Smooth muscle cell of the brain vasculature (primary cell): ENCODE measurements around the gene NRXN3.
"Not testable (repeated sequence)": the region's sequence is repeated elsewhere in the genome, so short reads cannot be mapped to it uniquely, and the experiment has no call there.

Experiments used
- DNase-seq: peaks from one replicate; pipeline ENCODE4 v3.0.0-alpha.2; 2012; ENCODE audit warnings: low read depth, low spot score

Gene NRXN3

GRCh38 chr14:78403278-78403815 is 233.2 kb downstream of the NRXN3 start:
- no peak for DNase-seq

DNA sequence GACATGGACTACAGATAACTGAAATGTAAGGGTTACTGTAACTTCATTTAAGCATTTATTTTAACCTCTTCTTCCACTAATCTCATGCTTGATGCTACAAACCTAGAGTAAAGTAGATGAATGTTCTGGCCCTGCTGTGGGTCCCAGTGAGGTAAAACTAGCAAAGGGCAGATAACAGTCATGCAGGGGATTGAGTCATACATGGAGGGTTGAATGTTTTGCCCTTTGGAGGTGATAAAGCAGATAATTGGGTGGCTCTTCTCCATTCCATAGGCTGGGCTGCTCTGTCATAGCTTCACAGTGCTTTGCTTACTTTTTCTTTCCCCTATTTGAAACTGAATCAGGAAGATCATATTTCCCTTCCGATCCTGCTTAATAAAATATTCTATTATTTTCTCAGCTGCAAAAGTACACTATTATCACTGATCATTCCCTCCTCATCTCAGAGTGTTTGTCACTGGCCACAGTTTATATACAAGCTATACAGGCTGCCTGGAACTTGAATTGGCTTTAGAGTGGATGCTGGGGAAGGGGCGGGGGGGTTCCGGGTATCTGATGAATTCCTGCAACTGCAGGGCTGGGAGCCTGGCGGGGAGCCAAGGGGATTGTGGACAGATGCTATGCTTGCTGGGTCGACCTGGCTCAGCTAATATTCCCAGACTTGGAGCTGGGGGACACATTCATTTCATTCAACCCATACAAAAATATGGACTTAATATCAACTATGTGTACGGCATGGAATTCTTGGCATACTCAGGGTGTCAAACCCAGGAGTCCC is 235.1 kb downstream of the NRXN3 start:
- no peak for DNase-seq

DNA sequence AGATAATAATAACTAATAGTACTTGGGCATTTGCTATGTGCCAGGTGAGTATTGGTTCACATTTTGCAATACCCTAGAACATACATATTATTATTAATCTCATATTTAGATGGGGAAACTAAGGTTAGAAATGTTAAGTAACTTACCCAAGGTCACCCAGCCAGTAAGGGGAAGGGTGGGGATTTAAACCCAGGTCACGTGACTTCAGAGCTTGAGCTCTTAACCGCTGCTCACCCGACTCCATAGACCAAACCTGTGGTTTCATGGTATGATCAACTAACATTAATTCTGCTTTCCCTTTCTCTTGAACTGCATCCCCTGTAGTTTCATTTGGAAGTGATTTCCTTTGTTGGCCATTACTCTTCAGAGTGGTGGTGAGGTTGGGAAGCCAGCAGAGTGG is 242.3 kb downstream of the NRXN3 start:
- no peak for DNase-seq

DNA sequence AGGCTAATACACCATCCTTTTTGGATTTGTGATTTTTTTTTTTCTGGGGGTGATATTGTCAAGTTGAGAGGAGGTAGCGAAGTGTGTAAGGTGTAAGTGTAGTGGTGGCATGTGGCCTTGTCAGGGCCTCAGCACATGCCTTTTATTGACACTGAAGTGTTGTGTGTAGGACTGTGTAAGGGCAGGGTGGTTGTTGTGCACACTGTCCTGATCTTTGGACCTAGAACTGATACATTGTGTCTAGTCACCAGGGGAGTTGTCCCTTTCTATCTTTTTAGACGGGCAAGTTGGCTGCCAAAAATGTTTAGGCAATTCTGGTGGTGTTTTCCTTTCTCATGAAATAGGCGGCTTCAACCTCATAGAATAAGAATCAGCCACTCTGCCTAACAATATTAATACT is 244.0 kb downstream of the NRXN3 start:
- no peak for DNase-seq

GRCh38 chr14:78417532-78417931 is 247.4 kb downstream of the NRXN3 start:
- no peak for DNase-seq

DNA sequence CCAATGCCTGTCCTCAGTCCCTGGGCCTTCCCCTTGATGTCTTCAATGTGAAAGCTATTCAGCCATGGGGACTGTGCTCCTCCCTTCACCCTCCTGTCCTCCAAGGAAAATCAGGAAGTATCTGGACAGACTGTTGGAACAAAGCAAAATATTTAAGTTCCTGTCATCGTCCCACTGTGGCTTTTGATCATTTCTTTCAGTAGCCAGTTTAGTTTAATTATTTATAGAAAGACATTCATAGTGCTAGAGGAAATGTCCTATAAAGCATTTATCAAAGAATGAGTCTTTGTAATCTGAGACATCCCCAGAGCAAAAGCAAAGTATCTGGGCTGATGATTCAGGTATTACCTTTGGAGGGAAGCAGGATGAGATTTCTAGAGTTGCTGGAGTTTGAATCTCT is 254.1 kb downstream of the NRXN3 start:
- no peak for DNase-seq

DNA sequence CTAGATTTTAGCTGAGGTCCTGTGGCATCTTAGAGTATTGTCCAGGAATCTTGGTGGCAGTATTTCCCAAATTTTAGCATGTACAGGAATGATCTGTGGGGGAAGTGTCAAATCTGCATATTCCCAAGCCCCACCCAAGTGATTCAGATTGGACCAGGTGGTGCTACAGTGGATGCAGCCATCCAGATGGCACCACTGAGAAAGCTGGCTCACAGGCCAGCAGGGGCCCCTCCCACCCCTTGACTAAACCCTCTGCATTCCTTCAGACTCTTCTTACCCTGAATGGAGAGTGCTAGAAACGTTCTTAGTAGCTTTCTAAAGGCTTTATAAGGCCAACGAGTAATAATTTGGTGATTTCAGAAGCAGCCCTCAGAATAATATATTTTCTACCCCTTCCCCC is 255.2 kb downstream of the NRXN3 start:
- DNase-seq, result no peak

- DNase-seq, result no peak
These were observed 255.6 kb downstream of the NRXN3 start for GRCh38 chr14:78425782-78426181.

DNA sequence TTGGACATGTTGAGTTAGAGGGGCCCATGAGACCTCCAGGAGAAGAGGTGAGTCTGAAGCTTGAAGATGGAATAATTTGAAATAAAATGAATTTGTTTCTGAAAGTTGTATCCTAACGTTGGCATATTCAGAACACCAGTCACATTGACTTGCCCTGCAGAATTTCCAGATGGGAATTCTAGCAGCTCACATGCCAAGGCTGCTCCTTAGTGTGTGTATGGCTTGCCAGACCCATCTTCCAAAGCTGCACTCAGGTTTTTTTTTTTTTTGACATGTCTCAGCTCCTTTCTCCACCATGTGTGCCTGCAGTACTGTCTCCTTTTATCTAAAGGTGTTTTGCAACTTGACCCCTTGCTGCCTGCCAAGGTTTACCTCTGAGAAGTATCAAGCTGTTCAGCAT is 261.9 kb downstream of the NRXN3 start:
- DNase-seq, result no peak

GRCh38 chr14:78437448-78437847 is 267.3 kb downstream of the NRXN3 start:
- not testable (repeated sequence) for DNase-seq

DNA sequence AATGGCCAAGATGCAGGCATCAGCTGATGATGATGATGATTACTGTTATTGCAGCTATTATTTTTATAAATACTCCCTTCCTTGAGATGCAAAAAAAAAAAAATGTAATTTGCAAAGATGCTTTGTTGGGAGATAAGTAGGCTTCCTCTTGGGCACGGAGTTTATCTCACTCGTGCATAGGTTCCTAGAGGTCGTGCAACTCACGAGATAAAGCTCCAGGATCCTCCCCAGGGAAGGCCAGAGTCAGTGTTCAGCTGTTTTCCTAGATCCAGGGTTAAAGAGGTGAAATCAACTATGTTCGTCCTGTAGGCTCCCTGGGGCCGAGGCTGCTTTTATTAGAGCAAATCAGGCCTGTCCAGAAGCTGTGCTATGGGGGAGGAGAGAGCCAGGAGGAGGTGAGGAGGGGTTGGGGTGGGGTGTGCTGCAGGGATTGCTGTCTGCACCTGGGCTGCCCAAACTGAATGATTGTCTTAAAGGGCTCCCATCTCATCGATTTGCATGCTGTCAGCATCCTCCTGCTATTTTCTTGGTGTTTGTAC is 270.3 kb downstream of the NRXN3 start:
- no peak for DNase-seq

GRCh38 chr14:78443834-78444233 is 273.7 kb downstream of the NRXN3 start:
- DNase-seq, result no peak

GRCh38 chr14:78445275-78445674 is 275.1 kb downstream of the NRXN3 start:
- DNase-seq, result no peak

- DNase-seq, result no peak
These were observed 276.6 kb downstream of the NRXN3 start for GRCh38 chr14:78446807-78447206.

- no peak for DNase-seq
These were observed 278.3 kb downstream of the NRXN3 start for GRCh38 chr14:78448164-78449094.

GRCh38 chr14:78450669-78451318 is 280.6 kb downstream of the NRXN3 start:
- DNase-seq, result no peak

- no peak for DNase-seq
These were observed 281.1 kb downstream of the NRXN3 start for GRCh38 chr14:78451319-78451695.

DNA sequence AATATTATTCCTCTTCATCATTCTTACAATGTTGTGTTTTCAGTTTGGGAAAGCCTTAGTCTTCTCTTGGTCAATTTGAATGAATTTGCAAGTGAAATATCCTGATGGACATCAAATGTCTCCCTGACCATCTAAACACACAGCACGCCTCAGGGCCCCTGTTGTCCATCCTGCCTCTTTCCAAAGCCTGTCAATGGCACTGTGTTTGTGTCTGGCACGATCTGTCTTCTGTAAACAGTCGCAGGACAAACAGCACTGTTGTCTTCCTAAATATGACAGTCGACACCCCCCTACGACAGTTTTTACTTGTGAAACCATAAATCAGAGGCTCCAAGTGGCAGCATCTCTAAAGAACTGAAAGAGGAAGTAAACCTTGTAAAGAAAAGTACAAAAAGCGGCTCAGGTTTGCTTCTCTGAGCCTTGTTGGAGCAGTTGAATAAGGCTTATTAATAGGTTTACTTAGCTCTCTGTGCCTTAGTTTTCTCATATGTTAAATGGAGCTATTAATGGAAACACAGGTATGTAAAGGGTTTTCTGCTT is 285.8 kb downstream of the NRXN3 start:
- no peak for DNase-seq

DNA sequence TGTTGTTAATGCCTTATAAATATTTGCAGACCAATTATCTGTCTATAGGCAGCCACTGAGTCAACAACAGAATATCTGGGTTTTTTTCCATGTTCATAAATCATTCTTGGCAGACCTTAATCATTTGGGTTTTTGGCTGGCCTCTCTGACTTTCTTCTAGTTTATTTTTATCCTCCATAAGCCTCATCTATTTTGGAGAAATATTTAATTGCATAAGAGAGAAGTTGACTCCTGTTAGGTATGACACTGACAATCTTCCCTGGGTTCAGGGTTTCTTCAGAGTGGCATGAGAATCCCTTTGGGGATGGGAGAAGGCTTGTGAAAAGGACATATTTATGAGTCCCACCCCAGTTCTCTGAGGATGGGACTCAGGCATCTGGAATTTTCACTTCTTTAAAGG is 299.8 kb downstream of the NRXN3 start:
- DNase-seq, result no peak

DNA sequence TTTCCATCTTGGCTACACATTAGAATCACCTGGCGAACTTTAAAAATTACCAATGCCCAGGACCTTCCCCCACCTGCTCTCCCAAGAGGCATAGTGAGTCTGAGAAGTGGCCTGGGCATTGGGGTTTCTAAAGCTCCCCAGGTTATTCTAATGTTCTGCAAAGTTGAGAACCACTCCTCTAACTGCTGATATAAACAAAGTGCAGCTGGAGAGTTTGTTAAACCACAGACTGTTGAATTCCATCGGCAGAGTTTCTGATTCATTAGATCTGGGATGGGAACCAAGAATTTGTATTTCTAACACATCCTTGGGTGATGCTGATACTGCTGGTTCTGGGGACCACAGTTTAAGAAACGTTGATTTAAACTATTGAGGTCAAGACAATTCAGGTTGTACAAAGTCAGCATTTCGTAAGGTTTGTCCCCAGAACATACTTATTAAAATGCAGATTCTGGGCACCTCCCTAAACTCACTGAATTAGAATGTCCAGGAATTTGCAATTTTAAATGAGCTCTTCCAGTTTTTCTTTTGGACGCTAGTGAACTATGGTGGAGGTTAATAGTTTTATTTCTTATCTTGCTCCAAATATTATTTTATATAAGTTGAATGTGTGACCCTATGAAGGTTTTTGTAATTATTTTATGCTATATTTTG is 309.1 kb downstream of the NRXN3 start:
- DNase-seq, result no peak

DNA sequence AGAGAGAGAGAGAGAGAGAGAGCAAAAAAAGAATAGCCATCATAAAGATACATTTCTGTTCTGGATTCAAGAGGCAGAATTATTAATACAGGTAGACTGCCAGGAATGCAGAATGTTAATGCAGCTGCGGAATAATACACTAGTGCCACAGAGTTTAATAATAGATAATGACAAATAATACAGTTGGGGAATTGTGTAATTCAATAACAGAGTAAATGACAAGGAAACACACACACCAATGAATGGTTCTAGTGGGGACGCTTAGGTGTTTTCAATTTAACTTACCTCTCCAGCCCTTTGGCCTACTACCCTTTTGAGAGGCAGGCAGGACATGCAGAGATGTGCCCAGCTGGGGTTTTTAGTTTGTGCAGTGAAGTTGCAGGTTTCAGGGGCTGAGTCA is 313.9 kb downstream of the NRXN3 start:
- no peak for DNase-seq
